GM19238 (cell line): ENCODE results near the gene RNLS.
"Not testable (repeated sequence)": the region's sequence is repeated elsewhere in the genome, so short reads cannot be mapped to it uniquely, and the experiment has no call there.

ENCODE experiments used
- DNase-seq: peaks from one replicate; pipeline ENCODE4 v3.0.0; 2011; ENCODE audit warnings: low spot score; ENCODE audit not compliant: insufficient read length

Gene RNLS

DNA sequence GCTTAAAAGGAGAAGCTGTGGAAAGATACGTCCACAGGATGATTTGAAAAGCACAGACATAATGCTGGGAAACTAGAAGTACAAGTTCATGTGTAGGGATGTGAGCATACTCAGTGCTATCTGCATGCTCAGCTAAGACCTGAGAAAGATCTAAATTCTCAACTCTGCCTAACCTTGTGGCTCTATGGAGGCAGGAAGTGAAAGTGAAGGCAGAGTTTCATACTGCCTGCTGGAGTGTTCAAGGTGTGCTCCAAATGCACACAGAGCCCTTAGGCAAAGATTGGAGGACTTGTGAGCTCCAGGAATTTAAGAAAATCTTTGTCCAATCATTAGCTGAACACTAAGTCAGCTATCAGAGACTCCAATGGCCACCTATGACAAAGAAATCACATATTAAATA is 190.9 kb downstream of the RNLS start:
- peak; percentile 5 for DNase-seq

DNA sequence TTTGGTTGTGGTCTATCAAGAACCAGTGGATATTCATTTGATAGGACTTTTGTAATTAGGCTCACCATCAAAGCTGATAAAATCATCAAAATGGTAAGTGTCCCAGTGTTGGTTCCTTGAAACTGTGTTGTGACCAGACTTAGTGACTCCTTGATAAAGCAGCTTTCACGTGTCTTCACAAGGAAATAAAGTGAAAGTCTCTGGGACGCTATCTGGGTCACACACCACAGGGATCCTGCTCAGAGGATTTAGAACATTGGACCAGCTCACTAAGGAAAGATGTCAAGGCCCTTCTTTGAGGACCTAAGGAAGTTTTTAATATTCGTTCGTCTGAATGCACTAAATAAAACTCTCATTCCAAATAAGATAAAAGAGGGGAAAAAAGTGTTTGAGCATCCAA is 193.1 kb downstream of the RNLS start:
- DNase-seq: no peak

DNA sequence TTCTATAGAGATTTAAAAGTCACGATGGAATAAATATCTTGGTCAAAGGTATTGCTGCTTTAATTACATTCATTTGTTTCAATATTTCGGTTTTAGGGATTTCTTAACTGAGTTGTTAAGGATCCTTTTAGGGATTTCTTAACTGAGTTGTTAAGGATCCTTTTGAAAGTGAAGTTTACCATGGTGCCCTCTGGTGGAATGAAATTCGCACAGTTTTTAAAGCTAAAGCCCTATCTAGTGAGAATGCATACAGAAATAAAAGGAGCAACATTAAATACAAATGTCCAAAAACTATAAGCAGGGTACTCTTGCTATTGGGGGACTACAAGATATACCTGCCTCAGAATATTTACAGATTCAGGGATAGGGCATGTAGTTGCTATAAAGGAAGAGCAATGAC is 193.7 kb downstream of the RNLS start:
- DNase-seq: no peak

DNA sequence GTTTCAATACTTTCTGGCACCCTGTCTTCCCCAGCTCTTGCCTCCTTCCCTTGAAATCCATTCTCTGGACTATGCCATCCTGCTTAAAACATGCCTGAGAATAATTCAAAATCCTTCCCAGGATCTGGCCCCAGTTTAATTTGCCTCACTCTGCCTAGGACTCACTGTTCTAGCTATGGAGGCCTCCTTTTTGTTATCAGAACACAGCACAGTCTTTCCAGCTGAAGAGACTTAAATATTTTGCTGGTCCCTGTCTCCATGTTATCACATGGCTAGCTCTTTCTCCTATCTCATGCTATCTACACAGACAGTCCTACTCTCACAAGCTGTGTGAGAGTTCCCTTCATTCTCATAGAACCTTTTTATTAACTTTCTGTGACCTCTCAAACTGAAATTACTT is 194.8 kb downstream of the RNLS start:
- DNase-seq: no peak

DNA sequence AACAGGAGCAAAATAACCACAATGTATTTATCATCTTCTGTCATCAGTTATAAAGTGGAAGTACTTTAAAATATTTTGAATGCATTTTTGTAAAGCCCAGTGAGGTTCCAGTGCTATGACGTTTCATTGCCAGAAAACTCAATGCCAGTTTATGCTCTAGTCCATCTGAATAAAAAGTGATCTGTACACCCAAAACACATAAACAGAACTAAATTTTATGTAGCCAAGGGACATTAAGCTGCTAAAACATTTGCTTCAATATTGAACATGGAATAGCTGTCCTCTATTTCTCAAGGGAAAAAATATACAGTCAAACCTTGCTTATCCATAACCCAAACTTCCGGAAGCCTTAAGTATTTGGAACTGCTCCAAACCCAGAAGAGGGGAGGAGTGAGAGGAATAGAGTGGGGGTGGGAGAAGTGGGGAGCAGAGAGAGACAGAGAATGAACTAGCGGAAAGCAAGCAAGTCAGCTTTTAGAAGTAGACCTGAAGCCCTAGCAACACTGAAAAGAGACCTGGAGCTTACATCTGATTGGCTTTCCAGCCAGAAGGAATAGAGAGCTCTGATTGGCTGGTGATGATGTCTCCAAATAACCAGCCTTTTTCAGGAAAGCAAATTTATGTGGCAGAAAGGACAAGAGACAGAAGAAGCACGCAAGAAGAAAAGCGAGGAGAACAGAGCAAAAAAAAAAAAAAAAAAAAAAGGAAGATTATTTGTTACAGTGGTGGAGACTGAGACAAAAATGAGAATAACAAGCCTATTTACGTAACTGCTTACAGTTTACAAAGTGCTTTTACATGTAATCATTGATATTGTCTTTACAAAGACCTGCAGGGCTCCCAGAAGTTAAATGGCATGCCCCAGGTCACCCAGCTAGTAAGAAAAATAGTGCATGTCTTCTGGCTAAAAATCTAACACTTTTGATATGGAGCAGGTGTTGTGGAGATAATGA is 196.0 kb downstream of the RNLS start:
- peak; percentile 16 for DNase-seq

DNA sequence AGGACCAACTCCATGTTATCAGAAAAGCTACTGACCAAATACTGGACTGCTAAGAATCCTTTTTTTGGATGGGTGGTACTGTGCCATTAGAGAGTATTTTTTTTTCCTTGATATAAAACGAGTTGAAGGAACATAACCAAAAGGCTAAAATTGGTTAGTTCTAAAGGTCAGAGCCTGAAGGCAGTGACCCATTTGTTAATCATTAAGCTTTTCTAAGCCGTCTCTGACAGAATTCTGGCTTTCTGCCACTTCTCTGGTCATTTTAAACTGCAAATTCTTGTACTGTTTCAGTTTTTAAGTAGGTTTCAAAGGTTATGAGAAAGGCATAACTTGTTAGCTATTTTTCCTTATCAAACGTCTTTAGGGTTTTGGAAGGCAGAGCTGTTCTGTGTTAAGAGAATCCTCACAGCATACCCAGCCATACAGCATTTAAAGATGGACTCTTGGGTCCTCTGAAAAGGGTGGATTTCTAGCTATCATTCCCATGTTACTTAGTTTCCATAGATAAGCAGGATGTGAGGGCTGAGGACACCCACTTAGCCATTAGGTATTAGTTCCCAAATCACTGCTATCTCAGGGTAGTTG is 196.8 kb downstream of the RNLS start:
- no peak for DNase-seq

DNA sequence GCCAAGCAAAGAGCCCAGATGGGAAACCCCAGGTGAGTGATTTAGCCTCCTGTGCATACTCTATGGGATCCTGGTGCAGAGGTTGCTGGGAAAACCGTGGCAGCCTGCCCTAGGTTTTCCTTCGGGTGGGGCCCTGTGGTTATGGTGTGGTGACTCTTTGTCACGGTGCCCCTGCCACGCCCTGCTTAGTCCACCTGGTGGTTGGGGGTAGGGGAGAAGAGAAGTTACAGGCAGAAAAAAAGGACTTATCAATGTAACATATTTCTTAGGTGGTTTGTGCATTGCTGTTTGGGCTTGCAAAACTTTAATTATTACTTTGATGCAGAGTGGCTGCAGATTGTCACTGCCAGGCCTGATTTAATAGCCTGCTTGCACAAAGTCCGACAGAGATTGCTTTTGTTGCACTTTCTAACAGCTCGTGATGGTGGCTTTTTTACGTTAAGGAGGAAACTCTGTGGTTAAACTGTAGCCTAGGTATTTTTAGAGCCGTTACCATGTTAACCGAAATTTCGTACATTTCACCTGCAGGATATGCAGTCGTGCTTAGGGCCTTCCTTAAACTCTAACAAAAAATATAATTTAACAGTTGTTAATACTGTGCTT is 197.4 kb downstream of the RNLS start:
- peak; percentile 8 for DNase-seq

DNA sequence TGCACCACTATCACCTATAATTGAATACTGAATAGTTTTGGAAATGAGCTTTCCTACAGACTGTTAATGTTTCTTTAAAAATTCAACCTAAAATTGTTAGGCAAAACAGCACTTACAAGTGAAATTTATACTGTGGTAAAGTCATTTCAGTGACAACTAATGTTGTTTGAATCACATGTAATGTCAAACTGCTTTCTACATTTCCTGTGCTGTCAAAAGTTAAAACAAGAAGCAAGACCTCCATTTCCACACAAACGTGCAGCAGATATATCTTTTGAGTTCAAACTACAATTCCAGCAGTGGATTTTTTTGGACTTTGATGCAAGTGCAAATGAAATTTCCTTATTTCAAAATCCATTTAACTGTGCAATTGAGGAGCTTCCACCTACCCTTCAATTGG is 199.8 kb downstream of the RNLS start:
- DNase-seq: no peak

DNA sequence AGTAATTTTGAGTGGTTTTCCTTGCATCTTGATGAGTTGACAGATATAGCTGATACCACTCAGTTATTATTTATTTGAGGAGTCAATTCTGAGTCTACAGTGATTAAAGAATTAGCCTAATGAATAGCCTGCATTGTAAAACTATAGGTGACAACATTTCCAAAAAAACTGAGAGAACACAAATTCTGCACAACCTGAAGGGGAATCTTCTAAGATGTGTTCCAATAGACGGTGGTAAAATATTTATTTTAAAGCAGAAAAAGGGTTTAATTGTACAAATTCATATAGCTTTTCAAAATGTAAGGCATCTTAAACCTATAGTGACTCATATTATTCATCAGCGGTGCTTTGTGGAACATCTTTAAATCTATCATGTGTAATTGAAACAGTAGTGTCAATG is 200.4 kb downstream of the RNLS start:
- DNase-seq: no peak

DNA sequence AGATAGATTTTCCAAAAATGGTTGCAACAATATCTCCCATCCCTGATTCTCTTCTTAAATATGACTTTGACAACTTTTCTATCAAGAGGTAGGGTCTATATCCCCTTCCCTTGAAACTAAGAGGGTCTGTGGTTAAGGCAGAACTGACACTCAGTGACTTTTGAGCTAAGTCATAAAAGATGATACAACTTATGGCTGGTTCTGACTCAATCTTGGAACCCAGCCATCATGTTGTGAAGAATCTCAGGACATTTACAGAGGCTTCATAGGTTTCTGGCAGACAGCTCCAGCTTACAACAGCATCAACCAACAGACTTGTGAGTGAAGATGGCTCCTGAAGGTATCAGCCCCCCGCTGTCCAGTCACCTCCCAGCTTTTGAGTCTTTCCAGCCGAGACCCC is 203.5 kb downstream of the RNLS start:
- DNase-seq: no peak

DNA sequence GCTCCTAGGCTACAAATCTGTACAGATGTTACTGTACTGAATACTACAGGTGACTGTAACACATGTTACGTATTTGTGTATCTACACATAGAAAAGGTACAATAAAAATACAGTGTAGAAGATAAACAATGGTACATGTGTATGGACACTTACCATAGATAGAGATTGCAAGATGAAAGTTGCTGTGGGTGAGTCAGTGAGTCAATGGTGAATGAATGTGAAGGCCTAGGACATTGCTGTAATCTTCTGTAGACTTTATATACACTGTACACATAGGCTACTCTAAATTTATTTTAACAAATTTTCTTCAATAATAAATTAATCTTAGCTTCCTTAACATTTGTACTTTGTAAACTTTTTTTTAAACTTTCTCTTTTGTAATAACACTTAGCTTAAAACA is 205.6 kb downstream of the RNLS start:
- DNase-seq: no peak

DNA sequence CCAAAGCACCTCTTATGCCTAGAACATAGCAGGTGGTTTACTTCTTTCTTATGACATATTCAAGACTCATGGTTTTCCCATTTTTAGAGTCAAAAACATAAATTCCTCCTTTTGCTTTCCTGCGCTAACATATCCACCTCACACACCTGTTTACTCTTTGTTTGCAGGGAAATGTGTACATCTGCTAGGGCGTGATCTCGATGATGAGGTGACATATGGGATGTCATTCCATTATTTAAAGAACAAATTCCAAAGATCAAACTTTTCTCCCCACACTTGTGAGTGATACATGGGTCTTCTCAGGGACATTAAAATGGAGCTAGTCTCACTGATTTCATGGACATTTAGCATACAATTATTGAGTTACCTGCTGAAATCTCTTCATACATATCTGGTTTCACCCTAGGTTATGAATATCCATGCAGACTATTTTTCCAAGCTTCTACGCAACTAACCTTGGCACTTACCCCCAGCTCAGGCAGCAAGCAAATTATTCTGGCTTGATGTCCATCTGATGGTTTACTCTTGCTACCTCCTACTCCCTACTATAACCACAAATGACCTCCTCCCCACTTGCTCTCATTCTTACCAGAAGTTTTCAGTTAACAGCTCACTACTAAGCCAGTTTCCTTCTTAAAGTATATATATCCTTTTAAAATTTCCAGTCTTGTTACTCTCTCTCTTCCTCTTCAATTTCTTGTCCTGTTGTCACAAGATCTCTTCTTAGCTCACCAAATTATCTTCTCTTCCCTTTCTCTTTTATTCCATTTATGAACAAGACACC is 208.5 kb downstream of the RNLS start:
- no peak for DNase-seq

DNA sequence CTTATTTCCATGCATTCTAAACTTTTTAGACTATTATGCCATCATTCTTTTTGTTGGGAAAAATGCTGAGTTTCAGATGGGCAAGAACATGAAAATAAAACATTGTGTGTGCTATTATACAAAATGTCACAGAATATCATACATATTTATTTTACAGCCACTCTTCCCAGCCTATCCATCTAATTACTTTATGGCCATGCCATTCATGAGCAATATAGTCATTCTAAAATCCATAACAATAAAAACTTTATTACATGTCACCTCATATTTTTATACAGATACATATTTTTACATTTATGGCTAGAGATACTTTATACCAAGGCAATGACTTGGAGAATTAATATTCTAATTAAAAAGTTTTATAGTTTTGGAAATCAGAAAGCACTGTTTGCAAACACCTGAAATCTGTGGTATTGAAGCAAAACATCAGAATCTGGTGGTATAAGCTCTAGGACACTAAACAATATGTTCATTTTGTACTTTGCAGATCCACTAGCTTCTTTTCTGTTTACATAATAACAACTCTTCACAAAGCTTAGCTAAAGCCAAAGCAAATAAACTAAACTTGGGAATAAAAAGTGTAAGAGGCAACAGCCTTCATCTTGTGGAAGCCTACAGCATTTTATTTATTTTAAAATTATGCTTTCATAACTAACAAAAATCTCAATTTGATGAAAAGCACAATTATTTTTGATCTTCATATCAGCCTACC is 210.1 kb downstream of the RNLS start:
- no peak for DNase-seq

DNA sequence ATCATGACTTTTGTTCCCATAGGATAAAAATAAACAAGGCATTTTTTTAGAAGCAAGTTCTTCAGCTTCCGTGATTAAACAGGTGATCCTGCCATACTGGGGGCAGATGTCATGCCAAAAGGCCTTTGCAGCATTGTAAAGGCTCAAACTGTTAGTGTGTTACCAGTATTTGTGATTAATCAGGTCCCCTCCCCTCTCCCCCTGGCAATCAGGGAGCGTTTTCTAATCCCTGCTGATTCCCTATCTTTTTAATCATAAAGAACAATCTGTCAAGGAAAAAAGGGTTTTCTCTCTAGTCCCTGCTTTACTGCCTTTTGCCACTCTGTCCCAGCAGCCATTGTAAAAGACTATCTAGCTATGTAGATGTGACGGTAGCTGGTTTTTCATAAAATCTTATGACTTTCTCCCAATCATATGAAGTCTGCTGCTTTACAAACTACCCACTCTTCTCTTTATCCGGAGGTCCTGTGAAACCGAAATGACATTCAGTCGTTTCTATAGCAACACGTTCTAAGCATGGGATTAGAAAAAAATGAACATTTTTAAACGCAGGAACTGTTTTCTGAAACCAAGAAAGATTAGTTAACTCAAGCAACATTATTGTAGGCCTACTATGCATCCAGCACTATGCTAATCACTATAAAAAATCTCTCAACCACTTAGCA is 210.9 kb downstream of the RNLS start:
- no peak for DNase-seq

DNA sequence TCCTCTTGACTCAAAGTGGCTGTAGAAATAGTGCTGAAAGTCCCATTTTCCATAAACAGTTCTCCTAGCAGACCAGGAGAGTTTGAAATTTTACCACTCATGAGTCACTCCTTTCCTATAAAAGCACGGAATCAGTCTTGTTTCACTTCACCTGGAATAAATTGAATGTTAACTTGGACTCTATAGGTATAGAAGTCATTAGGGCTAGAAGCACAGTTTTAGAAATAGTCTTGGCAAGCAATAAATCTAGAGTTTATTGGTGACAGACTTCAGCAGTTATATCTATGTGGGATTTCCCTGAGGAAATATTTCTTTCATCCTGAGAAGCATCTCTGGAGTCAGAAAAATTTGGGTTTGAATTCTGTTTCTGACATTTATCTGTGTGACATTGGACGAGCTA is 212.4 kb downstream of the RNLS start:
- DNase-seq: no peak

DNA sequence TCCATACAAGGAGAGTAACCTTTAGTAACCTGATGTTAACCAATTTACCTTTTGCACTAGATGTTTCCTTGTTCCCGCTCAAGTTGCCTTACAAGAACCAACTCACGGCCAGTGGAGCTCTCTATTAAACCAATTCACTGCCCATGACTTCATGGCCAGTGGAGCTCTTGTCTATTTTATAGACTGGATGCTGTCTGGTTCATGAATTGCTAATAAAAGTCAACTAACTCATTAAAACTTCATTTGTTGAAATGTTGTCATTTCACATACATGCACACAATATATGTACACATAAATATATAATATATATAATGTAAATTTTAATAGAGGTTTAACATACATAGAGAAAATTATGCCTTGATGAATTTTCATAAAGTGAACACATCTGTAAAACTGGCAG is 216.3 kb downstream of the RNLS start:
- no peak for DNase-seq

DNA sequence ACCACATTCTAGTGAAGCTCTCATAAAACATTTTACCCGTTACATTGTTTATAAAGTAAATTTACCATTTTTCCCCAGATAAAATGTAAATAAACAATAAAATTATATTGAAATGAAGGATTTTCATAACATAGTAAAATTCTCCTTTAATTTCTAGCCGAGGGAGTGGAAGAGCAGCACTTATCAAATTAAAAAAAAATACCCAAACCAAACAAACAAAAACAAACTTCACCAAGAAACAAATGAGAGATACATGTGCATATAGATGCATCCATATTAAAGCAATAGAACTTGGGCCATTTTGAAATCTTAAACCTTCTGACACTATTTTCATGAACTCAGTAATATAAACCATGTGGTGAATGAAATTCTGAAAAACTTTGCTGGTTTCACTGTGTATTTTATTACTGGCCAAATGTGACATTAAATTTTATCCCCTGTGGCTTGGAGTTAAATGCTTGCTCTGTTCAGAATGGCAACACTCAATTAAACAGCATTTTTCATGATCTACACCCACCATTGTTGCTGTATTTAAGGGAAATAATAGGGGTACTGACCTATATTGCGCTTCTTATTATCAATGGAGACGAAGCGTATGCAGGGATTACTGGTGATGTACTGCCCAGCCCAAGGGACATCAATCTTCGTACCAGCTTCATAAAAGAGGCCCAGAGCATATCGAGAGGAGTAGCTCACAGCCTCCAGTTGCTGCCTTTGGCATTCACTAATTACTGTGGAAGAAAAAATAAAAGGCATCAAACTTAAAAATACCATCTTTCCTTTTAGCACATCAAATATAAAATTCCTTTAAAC is 220.9 kb downstream of the RNLS start:
- no peak for DNase-seq

DNA sequence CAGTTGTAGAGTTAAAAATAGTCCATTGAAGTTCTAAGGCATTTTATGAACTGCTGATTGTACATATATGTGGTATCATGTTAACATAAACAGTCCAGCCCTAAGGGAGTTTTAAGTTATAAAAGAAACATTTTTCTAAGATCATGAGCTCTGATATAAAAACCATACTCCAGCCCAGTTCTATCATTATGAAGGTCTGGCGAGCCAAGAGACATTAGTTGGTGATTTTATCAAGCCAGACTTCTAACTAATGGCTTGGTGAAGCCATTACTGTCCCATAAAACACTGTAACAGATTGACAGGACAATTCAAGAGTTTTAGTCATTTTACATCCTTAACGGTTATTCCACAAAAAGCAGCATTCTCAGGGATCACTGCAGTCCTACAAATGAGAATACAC is 221.6 kb downstream of the RNLS start:
- DNase-seq: no peak

DNA sequence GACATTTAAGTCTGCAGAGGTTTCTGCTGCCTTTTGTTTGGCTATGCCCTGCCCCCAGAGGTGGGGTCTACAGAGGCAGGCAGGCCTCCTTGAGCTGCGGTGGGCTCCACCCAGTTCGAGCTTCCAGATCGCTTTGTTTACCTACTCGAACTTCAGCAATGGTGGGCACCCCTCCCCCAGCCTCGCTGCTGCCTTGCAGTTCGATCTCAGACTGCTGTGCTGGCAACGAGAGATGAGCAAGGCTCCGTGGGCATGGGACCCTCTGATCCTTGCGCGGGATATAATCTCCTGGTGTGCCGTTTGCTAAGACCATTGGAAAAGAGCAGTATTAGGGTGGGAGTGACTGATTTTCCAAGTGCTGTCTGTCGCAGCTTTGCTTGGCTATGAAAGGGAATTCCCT is 227.4 kb downstream of the RNLS start:
- not testable (repeated sequence) for DNase-seq
